IPS DF 4.7 (cell line): Measurements from ENCODE around the gene ANKRD55.
"Not testable (repeated sequence)": the region's sequence is repeated elsewhere in the genome, so short reads cannot be mapped to it uniquely, and the experiment has no call there.

Source experiments
- DNase-seq: peaks from one replicate; pipeline ENCODE4 v3.0.0-alpha.2; 2013; ENCODE audit warnings: low spot score; ENCODE audit errors: extremely low read depth

The ANKRD55 gene

GRCh38 chr5:56079157-56079500 lies 154.0 kb downstream of the ANKRD55 start:
- DNase-seq = not testable (repeated sequence)

GRCh38 chr5:56078278-56079156 lies 154.6 kb downstream of the ANKRD55 start:
- DNase-seq = no peak

- no peak for DNase-seq
Measured at GRCh38 chr5:56077796-56078233, 155.3 kb downstream of the ANKRD55 start.

GRCh38 chr5:56076486-56076885 lies 156.6 kb downstream of the ANKRD55 start:
- DNase-seq = no peak

GRCh38 chr5:56075361-56075760 lies 157.8 kb downstream of the ANKRD55 start:
- DNase-seq = no peak

- DNase-seq = no peak
Measured at GRCh38 chr5:56072863-56073766, 160.0 kb downstream of the ANKRD55 start.

GRCh38 chr5:56071470-56071869 lies 161.7 kb downstream of the ANKRD55 start:
- no peak for DNase-seq

- no peak for DNase-seq
Measured at GRCh38 chr5:56070851-56071465, 162.2 kb downstream of the ANKRD55 start.

- DNase-seq = no peak
Measured at GRCh38 chr5:56069652-56070226, 163.4 kb downstream of the ANKRD55 start.

GRCh38 chr5:56066931-56067450 lies 166.1 kb downstream of the ANKRD55 start:
- no peak for DNase-seq

GRCh38 chr5:56064984-56065383 lies 168.1 kb downstream of the ANKRD55 start:
- DNase-seq = no peak

GRCh38 chr5:56060276-56061110 lies 172.6 kb downstream of the ANKRD55 start:
- DNase-seq = no peak

GRCh38 chr5:56059854-56060253 lies 173.3 kb downstream of the ANKRD55 start:
- no peak for DNase-seq

- no peak for DNase-seq
Measured at GRCh38 chr5:56056875-56057274, 176.3 kb downstream of the ANKRD55 start.

GRCh38 chr5:56055859-56056258 lies 177.3 kb downstream of the ANKRD55 start:
- DNase-seq = no peak

GRCh38 chr5:56055287-56055686 lies 177.8 kb downstream of the ANKRD55 start:
- DNase-seq = no peak

GRCh38 chr5:56054666-56055065 lies 178.5 kb downstream of the ANKRD55 start:
- no peak for DNase-seq

GRCh38 chr5:56053363-56053762 lies 179.8 kb downstream of the ANKRD55 start:
- DNase-seq = no peak

- no peak for DNase-seq
Measured at GRCh38 chr5:56052735-56053134, 180.4 kb downstream of the ANKRD55 start.

- no peak for DNase-seq
Measured at GRCh38 chr5:56050551-56051255, 182.4 kb downstream of the ANKRD55 start.
